ENCODE results near the gene PZP.
"Not testable (repeated sequence)": the region's sequence is repeated elsewhere in the genome, so short reads cannot be mapped to it uniquely, and the experiment has no call there.

GRCh38 chr12:9139588-9140290 lies 68.5 kb downstream of the PZP start:
- TF ChIP-seq CTCF (IDR thresholded peaks at IDR 0.05); ZFX (IDR thresholded peaks at IDR 0.05; ENCODE audit: borderline replicate concordance): not testable (repeated sequence)

Data from 22Rv1 (cell line).